ENCODE data around the gene GNAL.

Gene GNAL

DNA sequence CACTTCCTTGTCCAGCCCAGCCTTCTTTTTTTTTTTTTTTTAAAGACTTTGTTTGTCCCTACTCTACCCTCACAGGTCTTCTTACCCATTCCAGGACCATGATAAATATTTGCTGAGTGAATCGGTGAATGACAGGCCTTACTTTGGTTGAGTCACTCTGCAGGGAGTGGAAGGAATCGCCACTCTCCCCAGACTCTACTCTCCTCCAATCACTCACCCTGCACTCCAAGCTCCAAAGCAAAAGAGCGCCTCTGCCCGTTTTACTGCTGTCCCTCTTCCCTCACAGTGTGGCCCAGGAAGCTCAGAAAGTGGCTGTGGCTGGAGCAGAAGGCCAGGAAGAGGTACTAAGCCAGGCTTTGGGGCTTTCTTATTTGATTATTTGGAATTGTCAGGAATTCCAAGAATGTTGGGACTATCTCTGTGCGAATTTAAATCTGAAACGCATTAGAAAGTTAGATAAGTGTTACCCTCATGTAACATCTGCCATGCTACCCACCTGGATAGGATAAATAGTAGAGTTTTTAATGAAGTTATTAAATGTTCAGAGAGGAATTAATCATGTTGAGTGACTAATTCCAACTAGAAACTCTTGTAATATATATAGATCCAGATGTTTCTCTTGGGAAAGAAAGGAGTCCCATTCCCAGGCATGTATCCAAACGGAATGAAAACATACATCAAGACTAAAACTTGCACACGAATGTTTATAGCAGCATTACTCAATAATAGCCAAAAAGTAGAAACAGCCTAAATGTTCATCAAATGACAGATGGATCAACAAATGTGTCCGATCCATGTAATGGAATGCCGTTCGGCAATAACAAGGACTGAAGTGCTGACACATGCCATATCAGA lies 119.2 kb downstream of the GNAL start:
- DNase-seq (ENCODE audit: low spot score): peak; percentile 93

DNA sequence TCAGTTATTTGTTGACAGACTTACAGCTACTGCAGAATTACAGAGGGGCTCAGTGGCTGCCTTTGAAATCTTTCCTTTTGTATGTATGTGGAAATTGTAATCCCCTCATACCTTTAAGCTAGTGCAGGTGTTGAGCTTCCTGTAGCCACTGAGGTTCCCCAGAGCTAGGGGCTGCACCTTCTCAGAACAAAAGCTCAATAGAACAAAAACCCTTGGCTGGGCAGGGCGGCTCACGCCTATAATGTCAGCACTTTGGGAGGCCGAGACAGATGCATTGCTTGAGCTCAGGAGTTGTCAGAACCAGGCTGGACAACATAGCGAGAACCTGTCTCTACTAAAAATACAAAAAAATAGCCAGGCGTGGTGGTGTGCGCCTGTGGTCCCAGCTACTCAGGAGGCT lies 120.8 kb downstream of the GNAL start:
- no peak for DNase-seq (ENCODE audit: low spot score)

DNA sequence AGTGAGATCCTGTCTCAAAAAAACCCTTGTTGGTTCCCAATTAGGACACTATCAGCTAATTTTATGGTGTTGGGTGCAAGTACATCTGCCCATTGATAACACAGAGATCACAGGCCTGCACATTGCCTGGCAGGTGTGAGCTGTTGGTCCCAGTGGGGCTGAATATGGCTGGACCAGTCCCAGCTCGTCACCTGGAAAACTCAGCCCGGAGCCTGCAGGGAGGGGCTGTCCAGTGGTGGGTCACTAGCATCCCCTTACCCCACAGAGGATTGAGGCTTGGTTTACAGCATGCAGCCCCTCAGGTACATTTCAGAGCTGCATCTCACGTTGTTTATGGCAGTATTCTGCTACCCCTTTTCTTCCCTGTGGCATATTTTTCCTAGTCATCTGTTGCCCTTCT lies 121.3 kb downstream of the GNAL start:
- no peak for DNase-seq (ENCODE audit: low spot score)

DNA sequence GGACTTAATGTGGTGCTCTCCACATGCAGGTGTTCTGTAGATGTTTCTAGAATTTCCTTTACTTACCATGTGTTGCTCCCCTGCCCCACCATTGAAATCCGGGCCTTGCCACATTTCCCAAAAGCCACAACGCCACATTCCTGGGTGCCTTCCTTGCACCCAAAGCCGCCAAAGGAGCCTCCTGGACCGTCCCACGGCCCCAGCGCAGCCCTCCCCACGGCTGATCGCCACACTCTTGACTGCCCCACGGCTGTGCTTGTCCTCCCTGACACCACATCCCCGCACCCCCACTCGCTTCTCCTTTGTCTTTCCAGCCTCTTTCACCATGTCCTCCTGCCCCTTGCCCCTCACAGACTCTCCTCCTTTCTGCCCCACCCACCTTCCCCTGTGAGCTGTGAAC lies 121.9 kb downstream of the GNAL start:
- DNase-seq (ENCODE audit: low spot score): no peak

DNA sequence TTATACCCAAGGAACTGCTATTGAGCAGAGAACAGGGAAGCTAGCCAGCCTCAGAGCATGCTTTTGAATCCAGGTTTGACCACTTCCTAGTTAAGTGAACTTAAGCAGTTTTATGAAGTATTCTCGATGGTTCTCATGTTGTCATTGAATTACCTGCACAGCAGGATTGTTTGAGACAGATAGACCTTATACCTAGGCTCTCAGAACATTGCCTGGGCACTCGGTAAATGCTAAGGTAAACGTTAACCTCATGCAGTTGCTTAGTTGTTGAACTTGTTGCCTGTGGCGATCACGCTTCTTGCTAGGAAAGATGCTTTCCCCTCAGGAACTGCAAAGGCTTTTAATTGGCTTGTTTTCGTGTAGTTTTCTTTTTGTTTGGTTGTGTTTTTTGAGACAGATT lies 128.2 kb downstream of the GNAL start:
- no peak for DNase-seq (ENCODE audit: low spot score)

DNA sequence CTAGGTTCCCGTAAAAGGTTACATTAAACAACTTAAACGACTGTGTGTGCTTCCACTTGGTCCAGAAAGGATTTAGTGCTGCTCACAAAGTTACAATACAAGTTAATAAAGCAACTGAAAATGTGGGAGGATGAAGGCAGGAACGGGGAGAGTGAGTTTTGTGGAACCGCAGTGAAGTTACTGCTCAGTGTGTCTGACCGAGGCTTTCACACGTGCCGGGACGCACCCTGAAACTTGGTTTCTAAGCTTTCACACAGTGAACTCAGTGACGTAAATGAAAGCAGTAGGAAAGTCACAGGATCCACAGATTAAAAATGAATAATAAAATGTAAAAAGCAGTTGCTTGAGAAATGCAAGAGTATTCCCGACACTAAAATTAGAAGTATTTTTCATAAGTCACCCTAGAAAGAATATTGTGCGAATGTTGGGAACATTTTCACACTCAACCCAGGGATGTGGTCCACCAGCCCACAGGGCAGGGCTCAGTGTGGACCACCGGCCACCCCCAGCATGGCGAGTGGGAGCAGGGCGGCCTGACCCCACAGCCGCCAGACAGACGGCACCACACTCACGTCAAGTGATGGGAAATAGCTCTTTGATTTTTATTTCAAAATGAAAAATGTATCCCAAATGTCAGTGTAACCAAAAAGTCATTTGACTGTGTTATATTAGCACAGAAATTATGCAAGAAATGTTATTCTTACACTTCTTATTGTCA lies 129.6 kb downstream of the GNAL start:
- DNase-seq (ENCODE audit: low spot score): no peak

DNA sequence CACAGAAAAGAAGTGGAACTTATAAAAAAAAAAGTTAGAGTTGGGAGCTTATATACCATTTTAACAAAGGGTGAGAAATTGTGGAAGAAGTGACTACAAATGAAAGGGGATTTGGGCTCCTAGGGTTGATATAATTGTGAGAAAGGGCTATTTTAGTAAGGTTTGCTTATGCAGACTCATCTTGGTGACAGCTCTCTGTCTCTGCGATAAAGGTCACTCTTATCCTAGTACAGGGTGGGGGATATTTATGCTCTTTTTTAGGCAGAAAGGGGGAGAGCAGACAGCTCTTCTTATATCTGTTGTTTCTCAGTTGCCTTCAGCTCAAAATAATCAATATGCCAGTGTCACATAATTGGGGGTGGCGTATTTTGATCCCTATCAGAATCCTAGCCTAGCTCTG lies 130.9 kb downstream of the GNAL start:
- no peak for DNase-seq (ENCODE audit: low spot score)

DNA sequence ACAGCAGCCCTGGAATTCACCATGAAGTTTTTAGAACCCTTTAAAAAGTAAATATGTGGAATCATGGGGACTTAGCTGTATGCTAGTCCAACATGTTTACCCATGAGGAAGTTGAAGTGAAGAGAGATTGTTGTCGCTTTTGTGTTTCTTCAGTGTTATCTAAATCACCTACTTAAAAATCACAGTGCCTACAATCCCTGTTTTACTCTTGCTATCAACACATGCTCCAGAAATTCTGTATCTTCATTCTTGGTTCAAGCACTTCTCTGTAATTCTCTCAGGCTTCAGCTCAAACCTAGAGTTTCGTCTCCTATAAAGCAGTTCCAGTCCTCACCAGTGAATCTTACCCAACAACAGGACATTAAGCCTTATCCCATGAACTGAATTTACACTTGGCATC lies 131.6 kb downstream of the GNAL start:
- DNase-seq (ENCODE audit: low spot score): no peak

DNA sequence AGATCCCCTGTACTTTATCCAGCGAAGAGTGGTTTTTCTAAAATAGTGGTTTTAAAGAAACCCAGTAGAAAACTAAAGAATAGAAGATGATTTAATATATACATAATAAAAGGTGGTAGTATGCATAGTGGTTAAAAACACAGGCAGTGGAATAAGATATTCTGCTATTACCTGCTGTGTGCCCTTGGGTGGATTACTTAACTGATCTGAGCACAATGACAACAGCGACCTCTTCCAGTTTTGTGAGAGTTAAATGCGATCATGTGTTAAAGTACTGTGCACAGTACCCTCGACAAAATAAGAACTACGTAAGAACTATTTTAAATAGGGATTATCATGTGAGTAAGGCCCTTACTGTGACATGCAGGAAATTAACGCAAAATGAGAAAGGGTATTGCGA lies 132.1 kb downstream of the GNAL start:
- no peak for DNase-seq (ENCODE audit: low spot score)

DNA sequence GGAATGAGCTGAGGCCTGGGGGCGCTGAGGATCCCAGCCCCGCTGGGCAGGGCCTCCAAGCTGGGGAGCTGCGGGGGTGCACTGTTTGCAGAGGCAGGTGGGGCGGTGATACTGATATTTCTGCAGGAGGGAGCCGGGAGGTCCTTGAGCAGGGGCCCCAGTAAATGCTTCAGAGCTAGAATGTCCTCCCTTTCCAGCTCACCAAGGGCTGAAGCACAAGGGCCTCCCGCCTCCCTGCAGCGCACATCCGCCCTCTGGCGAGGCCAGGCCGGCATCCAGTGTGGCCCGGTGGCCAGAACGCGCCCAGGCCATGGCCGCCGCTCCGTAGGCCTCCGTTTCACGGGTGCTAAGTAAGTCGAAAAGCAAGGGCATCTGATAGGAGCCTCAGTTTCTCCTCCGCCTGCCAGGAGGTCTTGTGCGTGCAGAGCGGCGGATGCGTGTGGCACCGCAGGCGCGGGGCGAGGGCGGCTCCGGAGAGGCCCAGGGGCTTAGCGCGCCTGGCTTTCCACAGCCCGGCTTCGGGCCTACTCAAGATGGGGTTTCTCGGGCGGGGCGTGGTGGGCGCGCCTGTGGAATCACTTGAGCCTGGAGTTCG lies 132.7 kb downstream of the GNAL start:
- no peak for DNase-seq (ENCODE audit: low spot score)

DNA sequence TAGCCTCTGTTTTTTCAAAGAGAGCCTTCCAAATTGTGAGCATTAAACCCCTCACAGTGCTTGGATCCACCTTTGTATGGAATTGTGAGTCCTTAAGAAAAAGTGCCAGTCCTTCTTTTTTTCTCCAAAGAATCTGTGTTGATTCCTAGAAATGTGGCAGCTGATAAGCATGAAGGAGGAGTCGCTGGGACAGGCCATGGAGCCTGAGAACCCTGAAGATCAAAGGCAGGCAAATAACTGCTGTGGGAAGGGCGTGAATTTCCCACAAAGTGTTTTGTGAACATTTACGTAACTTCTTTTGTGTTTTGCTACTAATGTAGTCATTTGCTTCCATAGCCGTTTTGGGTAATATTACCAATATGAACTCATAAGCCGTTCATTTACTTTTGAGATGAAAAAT lies 134.5 kb downstream of the GNAL start:
- no peak for DNase-seq (ENCODE audit: low spot score)

DNA sequence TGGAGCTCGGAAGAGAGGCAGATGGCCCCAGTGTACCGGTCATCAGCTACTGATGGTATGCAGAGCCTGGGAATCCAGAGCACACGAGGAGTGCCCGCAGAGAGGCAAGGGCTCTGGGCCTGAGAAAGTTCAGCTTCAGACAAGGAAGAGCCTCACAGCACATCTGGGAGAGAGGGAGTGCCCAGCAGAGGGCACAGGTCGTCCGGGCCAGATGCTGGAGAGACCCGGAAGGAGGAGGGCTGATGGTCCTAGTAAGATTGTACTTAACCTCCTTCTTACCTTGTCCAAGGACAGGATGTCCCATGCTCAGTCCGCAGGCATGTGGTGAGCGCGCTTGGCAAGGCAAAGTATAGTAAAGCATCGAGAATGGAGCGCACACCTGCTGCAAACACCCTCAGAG lies 137.8 kb downstream of the GNAL start:
- DNase-seq (ENCODE audit: low spot score): no peak

DNA sequence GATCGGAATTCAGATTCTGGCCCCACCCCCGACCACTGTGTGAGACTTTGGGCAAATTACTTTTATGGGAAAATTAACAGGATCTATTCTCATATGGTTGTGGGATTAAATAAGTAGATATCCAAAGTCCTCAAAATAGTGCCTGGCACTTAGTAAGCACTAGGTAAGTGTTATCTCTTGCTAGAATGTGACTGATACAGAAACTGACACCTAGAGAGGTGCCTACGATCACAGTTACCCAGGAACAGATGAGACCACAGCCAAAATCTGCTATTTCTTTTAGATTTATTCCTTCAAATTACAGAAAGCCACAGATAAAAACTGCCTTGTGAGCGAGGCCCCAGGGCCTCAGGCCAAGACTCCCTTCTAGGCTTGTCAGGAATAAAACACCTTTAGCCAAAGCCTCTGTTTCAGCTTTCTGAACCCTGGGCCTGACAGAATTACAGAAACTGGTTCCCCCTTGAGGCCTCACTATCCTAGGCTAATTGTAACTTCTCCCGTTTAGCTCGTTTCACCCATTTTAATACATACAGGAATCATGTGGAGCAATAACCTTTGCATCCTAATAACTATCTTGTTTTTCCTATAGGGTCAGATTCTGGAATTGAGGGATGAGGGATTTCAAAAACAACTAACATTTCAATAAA lies 139.8 kb downstream of the GNAL start:
- no peak for DNase-seq (ENCODE audit: low spot score)

DNA sequence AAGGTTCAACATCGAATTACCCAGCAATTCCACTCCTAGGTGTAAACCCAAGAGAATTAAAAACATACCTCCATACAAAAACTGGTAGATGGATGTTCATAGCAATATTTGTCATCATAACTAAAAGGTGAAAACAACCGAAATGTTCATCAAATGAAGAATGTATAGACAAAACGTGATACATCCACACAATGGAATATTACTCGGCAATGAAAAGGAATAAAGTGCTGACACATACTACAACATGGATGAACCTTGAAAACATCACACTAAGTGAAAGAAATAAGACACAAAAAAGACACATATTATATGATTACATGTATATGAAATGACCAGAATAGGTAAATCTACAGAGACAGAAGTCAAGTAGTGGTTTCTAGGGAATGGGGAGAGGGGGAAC lies 141.5 kb downstream of the GNAL start:
- DNase-seq (ENCODE audit: low spot score): no peak

DNA sequence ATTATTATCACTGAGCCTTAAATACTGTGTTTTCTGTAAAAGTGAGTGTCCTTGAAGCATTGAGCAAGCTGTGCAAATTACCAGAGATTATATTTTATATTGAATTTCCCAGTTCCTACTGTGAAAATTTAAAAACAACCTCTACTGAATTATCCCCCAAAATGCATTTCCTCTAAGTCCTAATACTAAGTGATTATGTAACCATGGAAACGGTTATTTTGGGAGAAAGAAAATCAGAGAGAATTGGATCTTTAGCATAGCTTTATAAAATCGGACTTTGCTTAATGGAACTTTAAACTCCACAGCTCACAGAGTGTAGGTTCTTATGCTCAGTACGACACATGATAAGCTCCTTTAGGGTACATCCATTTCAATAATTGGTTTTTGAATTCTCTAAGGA lies 142.9 kb downstream of the GNAL start:
- DNase-seq (ENCODE audit: low spot score): no peak

DNA sequence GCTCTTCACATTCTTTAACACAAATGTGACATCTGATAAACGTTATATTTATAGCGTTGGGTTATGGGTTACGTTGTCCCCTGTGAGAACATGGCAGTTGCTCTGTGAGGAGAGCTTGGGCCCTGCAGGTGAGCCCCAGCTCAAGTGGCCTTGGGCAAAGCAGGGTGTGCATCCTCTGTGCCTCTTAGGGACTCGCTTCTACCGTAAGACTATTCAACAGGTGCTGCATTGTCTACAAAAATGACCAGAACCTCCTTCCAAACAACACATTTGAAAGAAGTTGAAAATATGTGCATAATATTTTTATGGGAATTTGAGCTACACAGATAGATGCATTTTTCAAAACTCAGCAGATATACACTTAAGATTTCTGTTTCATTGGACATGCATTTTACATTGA lies 145.7 kb downstream of the GNAL start:
- DNase-seq (ENCODE audit: low spot score): no peak

DNA sequence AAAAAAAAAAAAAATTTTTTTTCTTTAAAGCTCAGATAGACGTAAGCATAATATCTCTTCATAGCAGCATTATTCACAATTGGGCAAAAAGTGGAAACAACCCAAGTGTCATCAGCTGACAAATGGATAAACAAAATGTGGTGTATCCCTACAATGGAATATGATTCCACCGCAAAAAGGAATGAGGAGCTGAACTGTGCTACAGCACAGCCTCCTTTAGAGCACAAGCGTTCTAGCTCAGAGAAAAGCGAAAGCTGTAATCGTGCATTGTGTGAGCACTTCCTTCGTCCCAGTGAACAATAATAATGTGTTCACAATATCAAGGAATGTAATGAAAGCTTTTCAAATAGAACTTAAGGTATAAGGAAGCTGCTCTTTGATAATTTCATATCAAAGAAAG lies 150.5 kb downstream of the GNAL start:
- no peak for DNase-seq (ENCODE audit: low spot score)

DNA sequence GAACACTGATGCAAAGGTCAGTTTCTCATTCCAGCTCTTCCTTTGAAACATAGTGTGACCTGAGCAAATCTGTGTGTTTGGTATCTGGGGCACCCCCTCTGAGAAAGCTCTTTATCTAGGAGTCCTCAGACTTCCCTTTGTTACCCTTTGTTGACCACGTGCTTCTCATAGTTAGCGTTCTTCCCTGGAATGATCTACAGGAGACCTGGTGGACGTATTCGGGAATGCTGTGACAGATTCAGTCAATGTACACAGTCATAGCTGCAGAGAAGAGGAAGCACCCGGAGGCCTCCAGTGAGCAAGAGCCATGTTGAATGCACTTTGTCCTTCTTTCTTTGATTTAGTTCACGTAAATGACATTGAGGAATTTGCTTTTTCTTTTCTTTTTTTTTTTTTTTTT lies 151.4 kb downstream of the GNAL start:
- DNase-seq (ENCODE audit: low spot score): peak; percentile 16

DNA sequence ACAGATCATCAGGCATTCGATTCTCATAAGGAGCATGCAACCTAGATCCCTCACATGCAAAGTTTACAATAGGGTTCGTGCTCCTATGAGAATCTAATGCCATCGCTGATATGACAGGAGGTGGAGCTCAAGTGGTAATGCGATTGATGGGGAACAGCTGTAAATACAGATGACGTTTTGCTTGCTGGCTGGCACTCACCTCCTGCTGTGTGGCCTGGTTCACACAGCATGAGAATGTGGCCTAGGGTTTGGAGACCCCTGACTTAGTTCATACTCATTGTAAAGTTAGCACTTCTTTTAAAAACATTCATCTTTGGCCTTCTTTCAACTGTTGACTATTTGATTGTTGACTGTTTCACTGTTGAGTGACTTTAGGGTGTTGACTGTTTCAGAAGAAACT lies 153.5 kb downstream of the GNAL start:
- no peak for DNase-seq (ENCODE audit: low spot score)

DNA sequence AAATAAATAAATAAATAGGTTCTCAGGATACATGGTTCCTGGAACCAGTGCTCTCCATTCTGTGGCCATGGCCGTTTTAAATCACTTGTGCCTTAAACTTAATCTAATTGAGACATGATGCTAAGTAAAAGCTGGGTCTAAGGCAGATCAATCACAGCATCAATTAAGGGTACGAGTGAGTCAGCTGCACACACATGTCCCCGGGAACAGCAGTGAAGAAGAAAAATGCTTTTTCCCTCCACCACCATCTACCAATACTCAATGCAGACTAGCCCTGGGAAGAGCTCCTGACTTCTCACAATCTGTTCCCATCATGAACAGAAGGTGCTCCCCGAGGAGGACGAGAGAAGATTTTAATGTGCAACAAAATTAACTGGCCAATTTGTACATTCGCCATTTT lies 155.4 kb downstream of the GNAL start:
- DNase-seq (ENCODE audit: low spot score): no peak

DNA sequence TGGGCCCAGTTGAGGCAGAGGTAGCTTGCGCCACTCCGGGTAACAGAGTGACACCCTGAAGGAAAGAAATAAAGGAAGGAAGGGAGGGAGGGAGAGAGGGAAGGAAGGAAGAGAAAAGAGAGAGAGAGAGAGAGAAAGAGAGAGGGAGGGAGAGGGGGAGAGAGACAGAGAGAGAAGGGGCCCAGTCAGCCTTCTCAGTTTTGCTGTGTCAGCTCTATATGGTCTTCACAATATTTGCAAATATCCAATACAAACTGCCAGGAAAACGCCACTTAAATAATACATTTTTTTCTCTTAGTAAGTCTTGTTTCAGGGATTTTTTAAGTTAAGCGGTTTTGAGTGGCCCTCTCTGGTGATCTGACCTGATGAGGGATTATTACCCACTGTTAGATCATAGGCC lies 156.6 kb downstream of the GNAL start:
- no peak for DNase-seq (ENCODE audit: low spot score)

DNA sequence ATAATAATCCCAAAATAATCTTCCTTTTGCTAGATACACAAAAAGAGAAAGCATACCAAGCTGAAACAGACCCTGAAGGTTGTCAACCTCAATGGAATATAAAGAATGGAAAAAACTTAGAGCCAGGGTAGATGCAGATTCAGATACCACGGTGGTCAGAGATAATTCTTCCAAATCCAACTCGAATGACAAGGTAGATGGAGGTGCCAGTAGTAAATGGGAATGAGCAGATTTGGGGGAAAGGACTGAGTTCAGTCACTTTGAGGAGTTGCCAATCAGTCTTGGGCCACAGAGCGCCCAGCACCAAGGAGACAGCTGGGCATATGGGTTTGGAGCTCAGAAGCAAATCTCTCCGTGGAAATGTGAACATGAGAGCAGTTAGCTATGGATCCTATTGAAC lies 158.7 kb downstream of the GNAL start:
- no peak for DNase-seq (ENCODE audit: low spot score)

DNA sequence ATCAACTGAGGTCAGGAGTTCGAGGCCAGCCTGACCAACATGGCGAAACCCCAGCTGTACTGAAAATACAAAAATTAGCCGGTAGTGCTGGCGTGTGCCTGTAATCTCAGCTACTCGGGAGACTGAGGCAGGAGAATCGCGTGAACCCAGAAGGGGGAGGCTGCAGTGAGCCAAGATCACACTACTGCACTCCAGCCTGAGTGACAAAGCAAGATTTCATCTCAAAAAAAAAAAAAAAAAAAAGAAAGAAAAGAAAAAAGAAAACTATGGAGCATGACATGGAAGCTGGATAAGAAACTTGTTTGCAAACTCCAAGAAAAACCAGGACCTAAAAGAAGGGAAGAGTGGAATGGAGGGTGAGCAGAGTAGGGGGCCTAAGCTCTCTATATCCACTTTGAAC lies 160.2 kb downstream of the GNAL start:
- DNase-seq (ENCODE audit: low spot score): no peak

Measured in kidney tubule cell (primary cell).